ENCODE results near the gene TMBIM6. TPM values are rescaled to one million over a fixed set of nuclear protein-coding genes. Genes with fewer than 3 reads are reported as not detected.

The TMBIM6 gene
- total RNA-seq, 1 experiment from 2014 or later: 402 TPM

DNA sequence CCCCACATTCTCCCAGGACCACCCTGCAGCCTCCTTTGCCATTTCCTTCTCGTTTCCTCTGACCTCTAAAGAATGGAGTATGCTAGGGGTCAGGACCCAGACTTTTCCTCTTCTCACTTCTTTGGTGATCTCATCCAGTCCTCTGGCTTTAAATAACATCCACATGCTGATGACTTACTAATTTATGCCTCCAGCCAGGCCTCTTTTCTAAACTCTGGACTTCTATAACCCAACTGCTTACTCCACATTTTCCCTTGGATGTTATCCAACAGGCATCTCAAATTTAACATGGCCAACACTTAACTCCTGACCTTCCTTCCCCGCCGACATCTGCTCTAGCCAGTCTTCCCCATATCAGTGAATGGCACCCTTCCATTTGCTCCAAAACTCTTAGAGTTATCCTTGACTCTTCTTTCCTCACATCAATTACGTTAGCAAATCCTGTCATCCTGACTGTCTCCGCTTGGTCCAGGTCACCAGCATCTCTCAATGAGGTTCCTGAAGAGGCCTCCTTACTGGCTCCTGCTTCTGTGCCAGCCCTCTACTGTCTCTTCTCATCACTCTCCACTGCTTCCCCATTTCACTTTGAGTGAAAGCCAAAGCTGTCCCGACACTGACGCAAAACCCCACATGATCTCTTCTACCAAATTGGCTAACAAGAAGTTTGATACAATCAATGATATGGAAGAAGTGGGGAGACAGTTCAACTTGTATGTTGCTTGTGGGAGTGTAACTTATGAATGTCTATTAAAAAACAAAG, 42.7 kb downstream of the TMBIM6 start:
- TF ChIP-seq EZH2 (IDR thresholded peaks at IDR 0.05; ENCODE audit: low read length, unreplicated experiment) (no peak), EZH2phosphoT487 (IDR thresholded peaks at IDR 0.05; ENCODE audit: borderline replicate concordance, low read length) (no peak)
- TF ChIP-seq, protein P1, sequence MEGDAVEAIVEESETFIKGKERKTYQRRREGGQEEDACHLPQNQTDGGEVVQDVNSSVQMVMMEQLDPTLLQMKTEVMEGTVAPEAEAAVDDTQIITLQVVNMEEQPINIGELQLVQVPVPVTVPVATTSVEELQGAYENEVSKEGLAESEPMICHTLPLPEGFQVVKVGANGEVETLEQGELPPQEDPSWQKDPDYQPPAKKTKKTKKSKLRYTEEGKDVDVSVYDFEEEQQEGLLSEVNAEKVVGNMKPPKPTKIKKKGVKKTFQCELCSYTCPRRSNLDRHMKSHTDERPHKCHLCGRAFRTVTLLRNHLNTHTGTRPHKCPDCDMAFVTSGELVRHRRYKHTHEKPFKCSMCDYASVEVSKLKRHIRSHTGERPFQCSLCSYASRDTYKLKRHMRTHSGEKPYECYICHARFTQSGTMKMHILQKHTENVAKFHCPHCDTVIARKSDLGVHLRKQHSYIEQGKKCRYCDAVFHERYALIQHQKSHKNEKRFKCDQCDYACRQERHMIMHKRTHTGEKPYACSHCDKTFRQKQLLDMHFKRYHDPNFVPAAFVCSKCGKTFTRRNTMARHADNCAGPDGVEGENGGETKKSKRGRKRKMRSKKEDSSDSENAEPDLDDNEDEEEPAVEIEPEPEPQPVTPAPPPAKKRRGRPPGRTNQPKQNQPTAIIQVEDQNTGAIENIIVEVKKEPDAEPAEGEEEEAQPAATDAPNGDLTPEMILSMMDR (conservative IDR thresholded peaks at IDR 0.05; ENCODE audit: low read depth, low read length): no peak
- H4K20me1 ChIP-seq (ENCODE audit: low read length): no peaks in the 10 kb centered on the region
- H3K27ac ChIP-seq (ENCODE audit: low read length): no peak overlapping the region
- H3F3A ChIP-seq (ENCODE audit: low read length, unreplicated experiment): no peaks in the 10 kb centered on the region
- peaks cover 7% of the 10 kb centered on the region; the same call in 1 of the 2 replicates for H3K4me1 ChIP-seq (ENCODE audit: insufficient read depth, low read length)
- H3K4me3 ChIP-seq (ENCODE audit: low read length): no peak overlapping the region
- no peaks in the 10 kb centered on the region for H3K9me3 ChIP-seq (ENCODE audit: low read length)
- ATAC-seq (no peak), DNase-seq (no peak)
- no peak overlapping the region for H3K9ac ChIP-seq (ENCODE audit: low read length)
- ChIA-PET POLR2A (ENCODE audit: unreplicated experiment) (interaction anchor here (0.7 kb wide), 1 partner anchor 10 kb away, joined by 5 read pairs; no protein-coding TSS in a partner anchor), CTCF (no interaction called here)
- H3K4me2 ChIP-seq (ENCODE audit: low read length): no peak overlapping the region
- no peaks in the 10 kb centered on the region for H3K27me3 ChIP-seq (ENCODE audit: low read length)
- no TSS peak for BruUV-seq (replicated peaks)
- no peaks in the 10 kb centered on the region for H3K9me2 ChIP-seq (replicated peaks; ENCODE audit: low read length)
- no peaks in the 10 kb centered on the region for H3K36me3 ChIP-seq (ENCODE audit: low read depth, low read length)
- intact Hi-C loops (cut with micrococcal nuclease): no loop called here
- H3K79me2 ChIP-seq (ENCODE audit: low read length): no peaks in the 10 kb centered on the region
- H2AFZ ChIP-seq (ENCODE audit: low read length): no peak overlapping the region

DNA sequence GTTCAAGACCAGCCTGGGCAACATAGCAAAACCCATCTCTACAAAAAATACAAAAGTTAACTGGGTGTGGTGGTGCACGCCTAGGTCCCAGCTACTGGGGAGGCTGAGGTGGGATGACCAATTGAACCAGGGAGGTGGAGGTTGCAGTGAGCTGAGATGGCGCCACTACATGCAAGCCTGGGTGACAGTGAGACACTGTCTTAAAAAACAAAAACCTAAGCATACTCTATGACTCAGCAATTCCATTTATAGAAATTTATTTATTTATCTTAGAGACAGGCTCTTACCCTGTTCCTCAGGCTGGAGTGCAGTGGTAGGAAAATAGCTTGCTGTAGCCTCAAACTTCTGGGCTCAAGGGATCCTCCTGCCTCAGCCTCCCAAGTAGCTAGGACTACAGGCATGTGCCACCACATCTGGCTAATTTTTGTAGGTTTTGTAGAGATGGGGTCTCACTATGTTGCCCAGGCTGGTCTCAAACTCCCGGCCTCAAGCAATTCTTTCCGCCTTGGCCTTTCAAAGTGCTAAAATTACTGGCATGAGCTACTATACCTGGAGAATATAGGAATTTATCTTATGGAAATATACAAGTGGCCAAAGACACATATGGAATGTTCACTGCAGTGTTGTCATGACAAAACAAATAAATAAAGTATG, 43.5 kb downstream of the TMBIM6 start:
- Histone ChIP-seq H2AFZ (ENCODE audit: low read length) (no peak overlapping the region), H3K36me3 (ENCODE audit: low read depth, low read length) (no peaks in the 10 kb centered on the region), H3K9ac (ENCODE audit: low read length) (no peak overlapping the region), H3K4me3 (ENCODE audit: low read length) (no peak overlapping the region), H3K79me2 (ENCODE audit: low read length) (no peaks in the 10 kb centered on the region), H3K9me3 (ENCODE audit: low read length) (no peaks in the 10 kb centered on the region), H3F3A (ENCODE audit: low read length, unreplicated experiment) (no peaks in the 10 kb centered on the region), H4K20me1 (ENCODE audit: low read length) (no peaks in the 10 kb centered on the region), H3K4me1 (ENCODE audit: insufficient read depth, low read length) (peaks cover 7% of the 10 kb centered on the region; the same call in 1 of the 2 replicates), H3K27ac (ENCODE audit: low read length) (no peak overlapping the region), H3K9me2 (replicated peaks; ENCODE audit: low read length) (no peaks in the 10 kb centered on the region), H3K27me3 (ENCODE audit: low read length) (no peaks in the 10 kb centered on the region), H3K4me2 (ENCODE audit: low read length) (no peak overlapping the region)
- ATAC-seq (peak; percentile 76), DNase-seq (peak; percentile 35)
- ChIA-PET POLR2A (ENCODE audit: unreplicated experiment) (interaction anchor here (0.6 kb wide), 1 partner anchor 58 kb away, joined by 3 read pairs; the partner anchor contains the start of gene BCDIN3D), CTCF (no interaction called here)
- BruUV-seq (replicated peaks): no TSS peak
- intact Hi-C loops (cut with micrococcal nuclease): no loop called here
- TF ChIP-seq EZH2 (IDR thresholded peaks at IDR 0.05; ENCODE audit: low read length, unreplicated experiment): no peak
- TF ChIP-seq EZH2phosphoT487 (IDR thresholded peaks at IDR 0.05; ENCODE audit: borderline replicate concordance, low read length): no peak
- TF ChIP-seq, protein P1 (conservative IDR thresholded peaks at IDR 0.05; ENCODE audit: low read depth, low read length): no peak

DNA sequence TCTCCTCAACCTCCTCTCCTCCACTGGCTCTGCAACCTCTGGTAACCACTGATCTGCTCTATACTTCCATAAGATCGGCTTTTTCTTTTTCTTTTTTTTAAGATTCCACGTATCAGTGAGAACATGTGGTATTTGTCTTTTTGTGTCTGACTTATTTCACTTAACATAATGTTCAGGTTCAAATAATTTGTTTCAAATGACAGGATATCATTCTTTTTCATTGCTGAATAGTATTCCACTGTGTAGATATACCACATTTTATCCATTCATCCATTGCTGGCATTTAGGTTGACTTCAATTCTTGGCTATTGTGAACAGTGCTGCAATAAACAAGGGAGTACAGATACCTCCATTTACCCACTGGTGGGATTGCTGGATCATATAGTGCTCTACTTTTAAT, 46.3 kb downstream of the TMBIM6 start:
- Histone ChIP-seq H3K4me2 (ENCODE audit: low read length) (no peak overlapping the region), H3K9me3 (ENCODE audit: low read length) (no peaks in the 10 kb centered on the region), H3F3A (ENCODE audit: low read length, unreplicated experiment) (no peaks in the 10 kb centered on the region), H3K4me1 (ENCODE audit: insufficient read depth, low read length) (peaks cover 7% of the 10 kb centered on the region; the same call in 1 of the 2 replicates), H3K9me2 (replicated peaks; ENCODE audit: low read length) (no peaks in the 10 kb centered on the region), H3K4me3 (ENCODE audit: low read length) (no peak overlapping the region), H3K27me3 (ENCODE audit: low read length) (no peaks in the 10 kb centered on the region), H3K27ac (ENCODE audit: low read length) (no peak overlapping the region), H3K79me2 (ENCODE audit: low read length) (no peaks in the 10 kb centered on the region), H3K36me3 (ENCODE audit: low read depth, low read length) (no peaks in the 10 kb centered on the region), H4K20me1 (ENCODE audit: low read length) (no peaks in the 10 kb centered on the region), H2AFZ (ENCODE audit: low read length) (no peak overlapping the region), H3K9ac (ENCODE audit: low read length) (no peak overlapping the region)
- intact Hi-C loops (cut with micrococcal nuclease): no loop called here
- no peak for TF ChIP-seq EZH2 (IDR thresholded peaks at IDR 0.05; ENCODE audit: low read length, unreplicated experiment)
- TF ChIP-seq EZH2phosphoT487 (IDR thresholded peaks at IDR 0.05; ENCODE audit: borderline replicate concordance, low read length): no peak
- TF ChIP-seq, protein P1 (conservative IDR thresholded peaks at IDR 0.05; ENCODE audit: low read depth, low read length): no peak
- ChIA-PET POLR2A (ENCODE audit: unreplicated experiment) (no interaction called here), CTCF (no interaction called here)
- TSS peak; percentile 16 for BruUV-seq (replicated peaks)
- ATAC-seq (no peak), DNase-seq (no peak)

All from PC-3 (cell line).